ENCODE measurements around the gene RPS21. TPM values are rescaled to one million over a fixed set of nuclear protein-coding genes. Genes with fewer than 3 reads are reported as not detected.
A peak's percentile ranks its signal among the peaks of the same experiment; 100 is the strongest.

RPS21 gene
- total and polyA plus RNA-seq, 9 of the 15 experiments (the other 6 are each of a cell fraction or from before 2014, with no cell fraction given): 1,380 to 5,647 (median 3,091) TPM

- no peak overlapping the region for H2AFZ ChIP-seq (ENCODE audit: low read depth, low read length)
- H3K4me3 ChIP-seq: peak overlapping the region; percentile 58
- ATAC-seq (no peak), DNase-seq (ENCODE audit: extremely low read depth in 1 of 4, low spot score in 3 of 4) (peak in 2 of 4 experiments; percentile 60 to 67), FAIRE-seq (no peak)
- peaks cover 14% of the 10 kb centered on the region for H3K79me2 ChIP-seq (ENCODE audit: control insufficient read depth, insufficient read depth, low read length)
- H3K9me1 ChIP-seq (ENCODE audit: control insufficient read depth, insufficient read depth, low read length): peaks cover 4% of the 10 kb centered on the region
- H4K20me1 ChIP-seq (replicated peaks; ENCODE audit: control insufficient read depth, insufficient read depth, low read length): 0 out of 2 replicates have a peak, but pooled peaks cover 8% of the 10 kb centered on the region
- peaks cover 17 to 90% of the 10 kb centered on the region in 2 experiments for H3K4me1 ChIP-seq (replicated peaks in 1 of 2; ENCODE audit: control insufficient read depth in 2 of 2, insufficient read depth in 2 of 2, low read length in 2 of 2)
- in situ Hi-C loops (cut with MboI) (no loop called here), intact Hi-C loops (cut with micrococcal nuclease) (loop anchor here (5.0 kb wide), 1 partner anchor 81 kb away; no protein-coding TSS in a partner anchor)
- ChIA-PET POLR2A (interaction anchor here (0.6 to 1.0 kb wide), 2 partner anchors 20 to 33 kb away, joined by 3 read pairs; partner anchors contain the start of gene RPS21), CTCF (ENCODE audit: low intra/inter-chr PET ratio) (interaction anchor here (0.6 kb wide), 1 partner anchor 107 kb away, joined by 3 read pairs; no protein-coding TSS in a partner anchor)
- peak overlapping the region; percentile 70 for H3K4me2 ChIP-seq (ENCODE audit: insufficient read depth, low read length)
- H3K27ac ChIP-seq (ENCODE audit: extremely low read depth, low read depth, low read length): peak overlapping the region; percentile 40; the same call in 1 of the 3 replicates
- no TSS peak for BruUV-seq (replicated peaks)
- 0% methylated on average over 14 of the region's 42 CpGs for WGBS (ENCODE audit: insufficient coverage, low coverage, missing lambda C conversion rate)
- peak overlapping the region; percentile 63 to 94 for H3K9ac ChIP-seq (ENCODE audit: insufficient read depth in 1 of 2, low read depth in 2 of 2, low read length in 2 of 2)
- no peaks in the 10 kb centered on the region for H3K9me3 ChIP-seq (replicated peaks; ENCODE audit: control insufficient read depth, insufficient read depth, low read depth, low read length)
- peaks cover 9% of the 10 kb centered on the region; the same call in 1 of the 3 replicates for H3K36me3 ChIP-seq (ENCODE audit: control insufficient read depth, insufficient read depth, low read length)
- no peaks in the 10 kb centered on the region for H3K27me3 ChIP-seq (ENCODE audit: control insufficient read depth in 2 of 2, insufficient read depth in 2 of 2, low read length in 2 of 2)
- TF ChIP-seq CTCFL (IDR thresholded peaks at IDR 0.05; ENCODE audit: borderline replicate concordance, insufficient read depth, low read depth, low read length, poor library complexity, severe bottlenecking): peak; percentile 22
- no peak for TF ChIP-seq ZFP1 (CRISPR knock-in tag; IDR thresholded peaks at IDR 0.05)
- no peak for TF ChIP-seq HDAC2 (IDR thresholded peaks at IDR 0.05)
- TF ChIP-seq ELK3 (CRISPR knock-in tag; IDR thresholded peaks at IDR 0.05): no peak
- TF ChIP-seq ZNF239 (CRISPR knock-in tag; IDR thresholded peaks at IDR 0.05): no peak
- no peak for TF ChIP-seq MCM7 (IDR thresholded peaks at IDR 0.05)
- TF ChIP-seq ZBTB5 (IDR thresholded peaks at IDR 0.05): no peak
- TF ChIP-seq ZNF224 (CRISPR knock-in tag; IDR thresholded peaks at IDR 0.05): no peak
- no peak for TF ChIP-seq ZNF778 (CRISPR knock-in tag; IDR thresholded peaks at IDR 0.05)
- no peak for TF ChIP-seq CREBBP (IDR thresholded peaks at IDR 0.05; ENCODE audit: low read depth, low read length)
- no peak for TF ChIP-seq POLR2A (conservative IDR thresholded peaks at IDR 0.05)
- TF ChIP-seq, protein P1, sequence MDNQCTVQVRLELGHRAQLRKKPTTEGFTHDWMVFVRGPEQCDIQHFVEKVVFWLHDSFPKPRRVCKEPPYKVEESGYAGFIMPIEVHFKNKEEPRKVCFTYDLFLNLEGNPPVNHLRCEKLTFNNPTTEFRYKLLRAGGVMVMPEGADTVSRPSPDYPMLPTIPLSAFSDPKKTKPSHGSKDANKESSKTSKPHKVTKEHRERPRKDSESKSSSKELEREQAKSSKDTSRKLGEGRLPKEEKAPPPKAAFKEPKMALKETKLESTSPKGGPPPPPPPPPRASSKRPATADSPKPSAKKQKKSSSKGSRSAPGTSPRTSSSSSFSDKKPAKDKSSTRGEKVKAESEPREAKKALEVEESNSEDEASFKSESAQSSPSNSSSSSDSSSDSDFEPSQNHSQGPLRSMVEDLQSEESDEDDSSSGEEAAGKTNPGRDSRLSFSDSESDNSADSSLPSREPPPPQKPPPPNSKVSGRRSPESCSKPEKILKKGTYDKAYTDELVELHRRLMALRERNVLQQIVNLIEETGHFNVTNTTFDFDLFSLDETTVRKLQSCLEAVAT (IDR thresholded peaks at IDR 0.05): no peak
- TF ChIP-seq MAFF (IDR thresholded peaks at IDR 0.05; ENCODE audit: low read length): no peak
- no peak for TF ChIP-seq PRPF4 (IDR thresholded peaks at IDR 0.05; ENCODE audit: insufficient read depth, low read depth, low read length, poor library complexity, severe bottlenecking)
- TF ChIP-seq TBP (optimal IDR thresholded peaks at IDR 0.05; ENCODE audit: low read depth, low read length): no peak
- no peak for TF ChIP-seq ILK (tag; IDR thresholded peaks at IDR 0.05; ENCODE audit: borderline replicate concordance, low read depth)
- TF ChIP-seq HCFC1 (IDR thresholded peaks at IDR 0.05; ENCODE audit: low read depth, low read length): no peak
Measured at GRCh38 chr20:62406635-62407176, 19.8 kb downstream of the RPS21 start.
